Calu3 (cell line): ENCODE data around the gene FHAD1. TPM values are rescaled to one million over a fixed set of nuclear protein-coding genes. Genes with fewer than 3 reads are reported as not detected.
"Not testable (repeated sequence)": the region's sequence is repeated elsewhere in the genome, so short reads cannot be mapped to it uniquely, and the experiment has no call there.

Experiments
- BruUV-seq: library from RNA; stranded (reverse); fragments of 400-500 nt; replicated peaks from 2 replicates; lab custom pipeline; 2021; lab: Mats Ljungman, UMichigan
- CTCF ChIA-PET: fragments of 300-600 bp; sonication (Branson Sonifier 250); formaldehyde crosslinking; loops from one replicate; lab custom pipeline; 2022; ENCODE audit warnings: antibody characterized with exemption; lab: Charles Lee
- DNase-seq: peaks from one replicate; pipeline ENCODE4 v3.0.0; 2022
- H3K27ac Mint-ChIP-seq: one replicate; pipeline ENCODE4 v1.8.0; 2022; ENCODE audit warnings: mixed read lengths; ENCODE audit not compliant: unreplicated experiment
- H3K27me3 Mint-ChIP-seq: one replicate; pipeline ENCODE4 v1.8.0; 2022; ENCODE audit warnings: mixed read lengths; ENCODE audit not compliant: unreplicated experiment
- H3K36me3 Mint-ChIP-seq: one replicate; pipeline ENCODE4 v1.8.0; 2022; ENCODE audit warnings: mild to moderate bottlenecking, moderate library complexity, mixed read lengths; ENCODE audit not compliant: insufficient read depth, unreplicated experiment
- H3K4me1 Mint-ChIP-seq: one replicate; pipeline ENCODE4 v1.8.0; 2022; ENCODE audit warnings: mild to moderate bottlenecking, low read depth, mixed read lengths; ENCODE audit not compliant: unreplicated experiment
- H3K4me3 Mint-ChIP-seq: one replicate; pipeline ENCODE4 v1.8.0; 2022; ENCODE audit warnings: mild to moderate bottlenecking, low read depth, moderate library complexity, mixed read lengths; ENCODE audit not compliant: unreplicated experiment
- H3K9me3 Mint-ChIP-seq: one replicate; pipeline ENCODE4 v1.8.0; 2022; ENCODE audit warnings: low read depth, mixed read lengths; ENCODE audit not compliant: unreplicated experiment
- CTCF ChIP-seq: fragments of 200-600 bp; IDR thresholded peaks from one replicate; pipeline ENCODE4 v1.8.0; 2022; ENCODE audit warnings: antibody characterized with exemption; ENCODE audit not compliant: unreplicated experiment
- intact Hi-C: fragments of 100-400 bp; cut with micrococcal nuclease; formaldehyde crosslinking; loops from one replicate; pipeline ENCODE4 v1.10.0; 2022; ENCODE audit not compliant: unreplicated experiment
- total RNA-seq: library from RNA; stranded (reverse); gene quantifications from 2 replicates; pipeline ENCODE4 v1.2.3, GENCODE V29; 2022

FHAD1 gene
- total RNA-seq, 1 experiment from 2014 or later: 2.7 TPM

DNA sequence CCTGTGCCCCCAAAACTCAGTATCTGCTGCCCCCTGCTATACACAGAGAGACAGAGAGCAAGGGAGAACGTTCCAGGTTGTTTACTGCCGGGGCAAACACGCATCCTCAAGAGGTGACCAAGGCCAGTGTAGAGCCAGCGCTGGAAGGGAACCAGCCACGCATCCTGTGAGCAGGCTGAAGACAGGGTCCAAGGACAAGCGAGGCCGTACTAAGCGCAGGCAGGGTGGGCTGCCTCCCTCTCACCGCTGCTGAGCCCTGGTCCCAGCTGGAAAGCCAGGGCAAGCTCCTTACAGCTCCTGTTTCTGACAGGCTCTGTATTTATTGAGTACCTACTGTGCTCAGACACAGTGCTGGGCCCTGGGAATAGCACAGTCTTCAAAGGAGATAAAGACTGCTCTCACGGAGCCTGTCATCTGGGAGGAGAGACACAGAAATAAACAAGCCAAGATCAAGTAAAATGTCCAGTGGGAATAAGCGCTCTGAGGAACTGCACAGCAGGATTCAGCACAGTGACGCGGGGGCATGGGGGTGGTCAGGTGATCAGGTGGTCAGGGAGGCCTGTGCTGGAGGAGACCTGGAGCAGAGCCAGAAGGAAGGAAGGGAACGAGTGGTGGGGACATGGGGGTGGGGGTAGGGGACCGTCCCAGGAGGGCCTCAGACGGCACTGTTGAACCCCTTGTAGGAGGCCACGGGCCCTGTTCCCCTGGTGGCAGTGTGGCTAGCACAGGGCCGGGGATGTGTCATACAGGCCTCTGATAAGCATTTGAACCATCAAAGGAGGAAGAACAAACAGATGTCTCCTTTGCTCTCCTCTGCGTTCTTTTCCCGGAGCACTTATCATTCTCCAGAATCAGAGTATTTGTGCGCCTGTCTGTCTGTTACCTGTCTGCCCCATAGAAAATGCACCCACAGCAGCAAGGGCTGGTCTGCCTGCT is 124.9 kb downstream of the FHAD1 start:
- CTCF ChIA-PET: no interaction called here
- H3K36me3 Mint-ChIP-seq: no peaks in the 10 kb centered on the region
- H3K9me3 Mint-ChIP-seq: no peaks in the 10 kb centered on the region
- H3K27me3 Mint-ChIP-seq: no peaks in the 10 kb centered on the region
- intact Hi-C loops: no loop called here
- no peak overlapping the region for H3K4me3 Mint-ChIP-seq
- H3K4me1 Mint-ChIP-seq: peaks cover 7% of the 10 kb centered on the region
- no TSS peak for BruUV-seq
- TF ChIP-seq CTCF: no peak
- H3K27ac Mint-ChIP-seq: no peak overlapping the region
- DNase-seq: no peak

DNA sequence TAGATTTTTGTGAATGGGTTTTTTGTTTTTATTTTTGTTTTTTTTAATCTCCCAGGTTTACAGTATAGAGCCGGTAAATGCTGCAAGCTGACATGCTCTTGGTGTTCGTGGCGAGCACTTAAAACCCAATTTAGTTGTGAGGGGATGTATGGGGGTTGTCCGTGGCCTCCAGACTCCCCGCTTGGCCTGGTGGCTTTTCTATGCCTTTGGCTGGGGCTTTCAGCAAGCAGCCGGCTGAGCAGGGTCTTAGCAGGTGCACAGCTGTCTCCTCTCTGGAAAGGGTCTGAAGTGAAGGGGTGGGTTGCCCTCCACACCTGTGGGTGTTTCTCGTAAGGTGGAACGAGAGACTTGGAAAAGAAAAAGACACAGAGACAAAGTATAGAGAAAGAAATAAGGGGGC is 131.7 kb downstream of the FHAD1 start:
- intact Hi-C loops: no loop called here
- H3K4me1 Mint-ChIP-seq: no peaks in the 10 kb centered on the region
- H3K36me3 Mint-ChIP-seq: no peaks in the 10 kb centered on the region
- CTCF ChIA-PET: no interaction called here
- peaks cover 31% of the 10 kb centered on the region for H3K27me3 Mint-ChIP-seq
- DNase-seq: no peak
- BruUV-seq: no TSS peak
- no peak for TF ChIP-seq CTCF
- H3K27ac Mint-ChIP-seq: no peak overlapping the region
- H3K4me3 Mint-ChIP-seq: no peak overlapping the region
- no peaks in the 10 kb centered on the region for H3K9me3 Mint-ChIP-seq

GRCh38 chr1:15379151-15379550 is 132.1 kb downstream of the FHAD1 start:
- H3K4me3 Mint-ChIP-seq, intact Hi-C loops, H3K9me3 Mint-ChIP-seq, H3K27ac Mint-ChIP-seq, CTCF ChIA-PET, H3K4me1 Mint-ChIP-seq, DNase-seq, BruUV-seq, H3K36me3 Mint-ChIP-seq: not testable (repeated sequence)
- H3K27me3 Mint-ChIP-seq: peaks cover 31% of the 10 kb centered on the region

DNA sequence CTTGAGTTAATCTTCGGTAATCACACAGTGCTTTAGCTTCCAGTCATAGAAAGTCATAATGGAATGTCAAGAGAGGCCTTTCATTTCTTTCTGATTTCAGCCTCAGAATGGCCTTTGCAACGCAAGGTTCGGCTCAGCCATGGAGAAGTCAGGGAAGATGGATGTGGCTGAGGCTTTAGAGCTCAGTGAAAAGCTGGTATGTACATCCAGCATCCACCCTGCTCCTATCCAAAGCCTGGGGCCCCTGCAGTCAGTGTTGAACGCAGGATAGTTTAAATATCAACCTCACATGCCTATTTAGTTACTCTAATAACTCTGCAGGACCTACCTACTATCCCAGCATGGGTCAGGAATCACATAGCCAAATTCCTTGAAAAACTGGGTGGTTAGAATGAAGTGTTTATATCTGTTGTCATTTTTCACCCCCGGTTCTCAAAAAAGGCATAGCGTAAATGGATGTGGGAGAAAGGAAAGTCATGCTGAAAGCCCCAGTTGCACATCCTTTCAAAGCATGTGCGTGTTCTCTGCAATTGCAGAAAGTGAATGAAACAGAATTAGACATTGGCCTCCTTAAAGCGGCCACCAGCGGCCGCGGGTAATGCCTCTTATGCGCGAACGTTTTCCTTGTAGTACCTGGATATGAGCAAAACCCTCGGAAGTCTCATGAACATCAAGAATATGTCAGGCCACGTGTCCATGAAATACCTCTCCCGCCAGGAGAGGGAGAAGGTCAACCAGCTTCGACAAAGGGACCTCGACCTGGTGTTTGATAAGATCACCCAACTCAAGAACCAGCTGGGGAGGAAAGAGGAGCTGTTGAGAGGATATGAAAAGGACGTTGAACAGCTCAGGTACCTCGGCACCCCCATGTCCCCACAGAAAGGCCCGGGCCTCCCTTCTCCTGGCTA is 133.8 kb downstream of the FHAD1 start:
- intact Hi-C loops: no loop called here
- BruUV-seq: no TSS peak
- DNase-seq: no peak
- no peak for TF ChIP-seq CTCF
- no peaks in the 10 kb centered on the region for H3K9me3 Mint-ChIP-seq
- H3K4me1 Mint-ChIP-seq: no peaks in the 10 kb centered on the region
- CTCF ChIA-PET: no interaction called here
- H3K36me3 Mint-ChIP-seq: no peaks in the 10 kb centered on the region
- no peak overlapping the region for H3K27ac Mint-ChIP-seq
- peaks cover 31% of the 10 kb centered on the region for H3K27me3 Mint-ChIP-seq
- no peak overlapping the region for H3K4me3 Mint-ChIP-seq
